Psoas muscle (tissue), 8 donors: Measurements from ENCODE around the gene MPDZ. TPM values are rescaled to one million over a fixed set of nuclear protein-coding genes. Genes with fewer than 3 reads are reported as not detected.
"Not testable (repeated sequence)": the region's sequence is repeated elsewhere in the genome, so short reads cannot be mapped to it uniquely, and the experiment has no call there.

Source experiments
- ATAC-seq, 4 donors: fragments of 200-7000 bp; cut with Tn5 transposase; one replicate each; pipeline ENCODE4 v1.9.1; 2020; ENCODE audit warnings: moderate library complexity in 3 of 4, mild to moderate bottlenecking in 2 of 4
- DNase-seq, 2 donors: peaks; one replicate each; pipeline ENCODE4 v3.0.0-alpha.2; 2020
- H3K27ac ChIP-seq: fragments of 200-600 bp; one replicate; pipeline ENCODE4 v1.8.0; 2022
- H3K27me3 ChIP-seq, 3 donors: fragments of 200-600 bp in 1 of 3; one replicate each; pipeline versions ENCODE4 v1.6.1 to v1.8.0; 2013 to 2022; ENCODE audit warnings: low read length in 2 of 3, mild to moderate bottlenecking in 2 of 3, moderate library complexity in 1 of 3; ENCODE audit not compliant: insufficient read depth in 3 of 3
- H3K36me3 ChIP-seq, 2 donors: fragments of 200-600 bp in 1 of 2; one replicate each; pipeline versions ENCODE4 v1.6.1 to v1.8.0; 2013 to 2022; ENCODE audit warnings: low read depth in 1 of 2, mild to moderate bottlenecking in 1 of 2, moderate library complexity in 1 of 2; ENCODE audit not compliant: insufficient read depth in 1 of 2
- H3K4me1 ChIP-seq: fragments of 200-600 bp; one replicate; pipeline ENCODE4 v1.8.0; 2022
- H3K4me3 ChIP-seq: fragments of 200-600 bp; one replicate; pipeline ENCODE4 v1.8.0; 2022; ENCODE audit warnings: mild to moderate bottlenecking
- H3K9me3 ChIP-seq: fragments of 200-600 bp; one replicate; pipeline ENCODE4 v1.8.0; 2022
- CTCF ChIP-seq: fragments of 200-600 bp; IDR thresholded peaks from one replicate; pipeline ENCODE4 v1.8.0; 2022; ENCODE audit warnings: antibody characterized with exemption
- WGBS, 3 donors: extraction: QIAGEN DNeasy Blood & Tissue Kit; methylation state at CpG; one replicate each; pipeline versions ENCODE4 v1.1.6 to v1.1.7; 2013; 5-methylcytosine and 5-hydroxymethylcytosine counted together
- intact Hi-C, 2 donors: fragments of 100-400 bp; cut with DNase I; formaldehyde crosslinking; loops; one replicate each; pipeline versions ENCODE4 v1.11.0 to v1.14.2; 2022
- polyA plus RNA-seq, 3 donors: library from polyadenylated mRNA; stranded (reverse); fragments of 200-250 nt; gene quantifications; one replicate each; pipeline ENCODE4 v1.2.3, GENCODE V29; 2013
- total RNA-seq, 4 donors: library from RNA; stranded (reverse); fragmentation: NEBNext Ultra II Directional in 2 of 4; extraction: Animal tissue kit (Norgen Biotek cat#: 25700) in 2 of 4; gene quantifications; one replicate each; pipeline versions ENCODE4 v1.2.1 to v1.2.4, GENCODE V29; 2021 to 2023
- donor health status: healthy with polysubstance abuse.
- donor health status: DM: no; HTN: no; CAD: no; lungs with moderate emphysema.
- donor health status: Bipolar disorder and iron deficiency.
- donor health status: healthy.
- donor health status: DM: yes; HTN: yes; CAD: no.
- donor health status: DM: no; HTN: no; CAD: no.
- donor health status: DM: no; HTN: no; CAD: no.
- donor health status: DM: yes; HTN: yes; CAD: no.

Gene MPDZ
- total and polyA plus RNA-seq, 7 donors = 9.3 to 42.8 (median 23.1) TPM

- H3K36me3 ChIP-seq = peaks cover 0 to 24% of the 10 kb centered on the region in 2 donors
Measured at GRCh38 chr9:13239660-13240059, 39.8 kb downstream of the MPDZ start.

GRCh38 chr9:13239208-13239607 is 40.3 kb downstream of the MPDZ start:
- Histone ChIP-seq H3K4me1 (no peaks in the 10 kb centered on the region), H3K9me3 (no peaks in the 10 kb centered on the region), H3K4me3 (no peak overlapping the region), H3K36me3 (peaks cover 0 to 22% of the 10 kb centered on the region in 2 donors), H3K27me3 (no peaks in the 10 kb centered on the region), H3K27ac (no peak overlapping the region)
- no peak for ATAC-seq
- WGBS, 3 donors = 71 to 88% (median 83%) methylated on average over 1 of the region's 1 CpG
- intact Hi-C loops = no loop called here
- no peak for TF ChIP-seq CTCF
- DNase-seq = no peak

More at GRCh38 chr9:13239660-13240059, 39.8 kb downstream of the MPDZ start:
- no peak for TF ChIP-seq CTCF
- H3K4me1 ChIP-seq = no peaks in the 10 kb centered on the region
- DNase-seq (no peak), ATAC-seq (no peak)
- no peaks in the 10 kb centered on the region for H3K27me3 ChIP-seq
- intact Hi-C loops = no loop called here
- no peak overlapping the region for H3K4me3 ChIP-seq
- H3K27ac ChIP-seq = no peak overlapping the region
- no peaks in the 10 kb centered on the region for H3K9me3 ChIP-seq

GRCh38 chr9:13234932-13235331 is 44.6 kb downstream of the MPDZ start:
- no peak overlapping the region for H3K4me3 ChIP-seq
- no peaks in the 10 kb centered on the region for H3K4me1 ChIP-seq
- no peak for TF ChIP-seq CTCF
- 92 to 98% (median 95%) methylated on average over 1 of the region's 1 CpG for WGBS, 3 donors
- DNase-seq = no peak
- intact Hi-C loops = no loop called here
- no peak for ATAC-seq
- no peaks in the 10 kb centered on the region for H3K36me3 ChIP-seq
- H3K27ac ChIP-seq = no peak overlapping the region
- no peaks in the 10 kb centered on the region for H3K9me3 ChIP-seq
- H3K27me3 ChIP-seq = no peaks in the 10 kb centered on the region

GRCh38 chr9:13228431-13228830 is 51.1 kb downstream of the MPDZ start:
- Histone ChIP-seq H3K4me3 (no peak overlapping the region), H3K27ac (no peak overlapping the region), H3K36me3 (peaks cover 2 to 4% of the 10 kb centered on the region in 2 donors), H3K27me3 (no peaks in the 10 kb centered on the region), H3K4me1 (no peaks in the 10 kb centered on the region), H3K9me3 (no peaks in the 10 kb centered on the region)
- TF ChIP-seq CTCF = no peak
- ATAC-seq (no peak), DNase-seq (no peak)
- intact Hi-C loops = no loop called here
- 98 to 99% (median 98%) methylated on average over 1 of the region's 1 CpG for WGBS, 3 donors

GRCh38 chr9:13224366-13224765 is 55.1 kb downstream of the MPDZ start:
- intact Hi-C loops = no loop called here
- H3K9me3 ChIP-seq = no peaks in the 10 kb centered on the region
- 64 to 72% (median 69%) methylated on average over 2 of the region's 2 CpGs for WGBS, 3 donors
- peaks cover 2 to 39% of the 10 kb centered on the region in 2 donors for H3K36me3 ChIP-seq
- no peaks in the 10 kb centered on the region for H3K4me1 ChIP-seq
- H3K4me3 ChIP-seq = no peak overlapping the region
- H3K27me3 ChIP-seq = no peaks in the 10 kb centered on the region
- no peak overlapping the region for H3K27ac ChIP-seq
- ATAC-seq (no peak), DNase-seq (no peak)
- no peak for TF ChIP-seq CTCF

GRCh38 chr9:13222733-13223132 is 56.8 kb downstream of the MPDZ start:
- H3K9me3 ChIP-seq, H3K4me3 ChIP-seq, H3K27me3 ChIP-seq, DNase-seq, intact Hi-C loops, H3K4me1 ChIP-seq, ATAC-seq, H3K27ac ChIP-seq: not testable (repeated sequence)
- H3K36me3 ChIP-seq = peaks cover 2 to 54% of the 10 kb centered on the region in 2 donors
